HepG2 (cell line): ENCODE measurements around the gene NPB. TPM values are rescaled to one million over a fixed set of nuclear protein-coding genes. Genes with fewer than 3 reads are reported as not detected.

Source experiments
- CSRNP2 ChIP-seq: sonication (generic); formaldehyde crosslinking; conservative IDR thresholded peaks from 2 replicates; pipeline ENCODE4 v1.8.0; 2022; ENCODE audit warnings: low read depth, missing genetic modification reagents
- FOSL2 ChIP-seq: sonication (generic); formaldehyde crosslinking; IDR thresholded peaks from 2 replicates; pipeline ENCODE4 v1.4.0; 2020; ENCODE audit warnings: missing genetic modification reagents
- HOXA5 ChIP-seq: sonication (generic); formaldehyde crosslinking; IDR thresholded peaks from 2 replicates; pipeline ENCODE4 v1.4.0; 2020; ENCODE audit warnings: missing genetic modification reagents
- NFE2L2 ChIP-seq: fragments of 150-350 bp; IDR thresholded peaks from 2 replicates; pipeline ENCODE4 v1.6.1; 2014; ENCODE audit warnings: low read length
- NR2C2 ChIP-seq: sonication (generic); formaldehyde crosslinking; IDR thresholded peaks from 2 replicates; pipeline ENCODE4 v1.4.0; 2020; ENCODE audit warnings: missing genetic modification reagents, mild to moderate bottlenecking, moderate library complexity, borderline replicate concordance
- PRMT3 ChIP-seq: sonication (generic); formaldehyde crosslinking; IDR thresholded peaks from 2 replicates; pipeline ENCODE4 v1.8.1; 2022; ENCODE audit warnings: low read depth, mild to moderate bottlenecking, moderate library complexity, missing genetic modification reagents, borderline replicate concordance
- REPIN1 ChIP-seq: sonication (generic); formaldehyde crosslinking; IDR thresholded peaks from 2 replicates; pipeline ENCODE4 v1.8.0; 2022; ENCODE audit warnings: missing genetic modification reagents, low read depth, mild to moderate bottlenecking, borderline replicate concordance
- TRIM24 ChIP-seq: sonication (generic); formaldehyde crosslinking; IDR thresholded peaks from 2 replicates; pipeline ENCODE4 v1.8.0; 2022; ENCODE audit warnings: mild to moderate bottlenecking, missing genetic modification reagents
- ZBTB4 ChIP-seq: sonication (generic); formaldehyde crosslinking; IDR thresholded peaks from 2 replicates; pipeline ENCODE4 v1.4.0; 2020; ENCODE audit warnings: missing genetic modification reagents, mild to moderate bottlenecking, borderline replicate concordance
- ZBTB40 ChIP-seq, 2 experiments: fragments of 450-650 bp in 1 of 2; sonication (generic) in 1 of 2; formaldehyde crosslinking in 1 of 2; IDR thresholded peaks; 2 replicates each; pipeline versions ENCODE4 v1.6.1 to v1.8.0; 2016 to 2022; ENCODE audit warnings: antibody characterized with exemption in 1 of 2, mild to moderate bottlenecking in 1 of 2, missing genetic modification reagents in 1 of 2
- ZNF510 ChIP-seq: sonication (generic); formaldehyde crosslinking; IDR thresholded peaks from 2 replicates; pipeline ENCODE4 v1.4.0; 2020; ENCODE audit warnings: low read depth, mild to moderate bottlenecking, missing genetic modification reagents
- ZNF761 ChIP-seq: sonication (generic); formaldehyde crosslinking; conservative IDR thresholded peaks from 2 replicates; pipeline ENCODE4 v1.4.0; 2020; ENCODE audit warnings: mild to moderate bottlenecking, missing genetic modification reagents
- polyA plus RNA-seq, 8 experiments: library from polyadenylated mRNA; depleted of rRNA in 3 of 8; stranded (reverse) in 7 of 8; unstranded in 1 of 8; fragments of >200 nt; fragmentation: Illumina TruSeq in 4 of 8; extraction: Trizol in 4 of 8; gene quantifications; 2 replicates each; pipeline versions ENCODE4 v1.2.1 to v1.2.3, GENCODE V29; 2011 to 2016; ENCODE audit warnings: low read depth in 4 of 8, missing spikeins in 1 of 8, mixed read lengths in 1 of 8; ENCODE audit not compliant: insufficient read depth in 1 of 8
- total RNA-seq, 5 experiments: library from RNA; depleted of rRNA; stranded (reverse); fragments of >200 nt; fragmentation: Illumina TruSeq; extraction: Trizol; gene quantifications; 2 replicates each; pipeline ENCODE4 v1.2.3, GENCODE V29; 2016; ENCODE audit warnings: low read depth in 1 of 5

Gene NPB
- total and polyA plus RNA-seq, 2 of the 13 experiments (the other 11 are each of a cell fraction or from before 2014, with no cell fraction given) = 0.11 to 0.93 TPM

- TF ChIP-seq ZBTB40 (IDR thresholded peaks at IDR 0.05) = no peak
- TF ChIP-seq ZBTB40 (CRISPR knock-in tag; IDR thresholded peaks at IDR 0.05) = no peak
- peak; percentile 6; the same call in 1 of the 2 replicates for TF ChIP-seq HOXA5 (CRISPR knock-in tag)
- 0 out of 2 replicates have a peak, but pooled peaks have one; percentile 59 for TF ChIP-seq ZNF510
- TF ChIP-seq TRIM24 (CRISPR knock-in tag) = 0 out of 2 replicates have a peak, but pooled peaks have one; percentile 15
- peak; percentile 47; the same call in 1 of the 2 replicates for TF ChIP-seq NR2C2 (CRISPR knock-in tag)
- no peak for TF ChIP-seq NFE2L2
- TF ChIP-seq REPIN1 (CRISPR knock-in tag) = peak; percentile 39; the same call in 1 of the 2 replicates
- peak; percentile 25 for TF ChIP-seq ZNF761 (CRISPR knock-in tag)
- TF ChIP-seq CSRNP2 (CRISPR knock-in tag) = no peak
- peak; percentile 72; the same call in 1 of the 2 replicates for TF ChIP-seq PRMT3 (CRISPR knock-in tag)
- TF ChIP-seq FOSL2 = peak; percentile 21
- no peak; the same call in 1 of the 2 replicates for TF ChIP-seq ZBTB4 (CRISPR knock-in tag)
Measured at GRCh38 chr17:81867170-81867990, 34.7 kb upstream of the NPB start (continued).
